HG03575 (cell line): ENCODE results near the gene CD300LF.

ENCODE experiments used
- ATAC-seq: cut with Tn5 transposase; IDR thresholded peaks from one replicate; pipeline ENCODE4 v1.9.1; 2021; ENCODE audit not compliant: unreplicated experiment, insufficient number of reproducible peaks, low FRiP score; ENCODE audit errors: extremely low read depth

CD300LF gene

DNA sequence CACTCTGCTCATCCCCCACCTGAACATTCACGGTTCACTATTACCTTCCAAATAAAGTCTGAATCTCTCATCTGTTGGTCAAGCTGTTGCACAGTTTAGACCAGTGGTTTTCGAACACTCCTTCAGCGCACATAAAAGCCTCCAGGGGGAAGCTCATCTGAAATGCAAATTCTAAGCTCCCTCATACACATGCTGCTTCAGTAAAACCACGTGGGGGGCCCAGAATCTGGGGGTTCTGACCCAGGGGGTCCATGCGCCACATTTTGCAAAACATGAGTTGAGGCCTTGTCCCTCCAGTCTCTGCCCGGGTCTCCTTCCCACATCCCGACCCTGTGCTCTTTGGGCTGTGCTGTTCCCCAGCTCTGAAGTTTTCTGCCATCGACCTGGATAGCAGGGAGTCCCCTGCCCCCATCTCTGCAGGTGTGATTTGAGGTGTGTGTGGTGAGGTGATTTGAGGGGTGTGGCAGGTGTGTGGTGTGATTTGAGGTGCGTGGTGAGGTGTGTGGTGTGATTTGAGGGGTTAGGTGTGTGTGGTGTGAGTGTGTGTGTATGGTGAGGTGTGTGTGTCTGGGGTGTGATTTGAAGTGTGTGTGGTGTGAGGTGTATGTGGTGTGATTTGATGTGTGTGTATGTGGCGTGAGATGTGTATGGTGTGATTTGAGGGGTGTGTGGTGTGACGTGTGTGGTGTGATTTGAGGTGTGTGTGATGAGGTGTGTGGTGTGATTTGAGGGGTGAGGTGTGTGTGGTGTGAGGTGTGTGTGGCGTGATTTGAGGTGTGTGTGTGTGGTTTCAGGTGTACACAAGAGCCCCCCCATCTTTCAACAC is 19.5 kb upstream of the CD300LF start:
- no peak for ATAC-seq

DNA sequence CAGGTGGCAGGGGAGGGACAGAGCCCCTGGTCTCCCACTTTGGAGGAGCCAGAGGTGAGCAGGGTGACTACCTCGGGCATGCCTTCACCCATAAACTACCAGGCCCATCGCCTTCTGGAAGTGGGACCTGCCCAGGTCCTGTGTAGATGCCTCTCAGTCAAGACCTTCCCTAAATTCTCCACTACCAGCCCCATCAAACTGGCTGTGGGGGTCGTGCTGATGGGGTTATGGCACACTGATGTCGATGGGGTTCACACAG is 18.6 kb upstream of the CD300LF start:
- ATAC-seq, result no peak

DNA sequence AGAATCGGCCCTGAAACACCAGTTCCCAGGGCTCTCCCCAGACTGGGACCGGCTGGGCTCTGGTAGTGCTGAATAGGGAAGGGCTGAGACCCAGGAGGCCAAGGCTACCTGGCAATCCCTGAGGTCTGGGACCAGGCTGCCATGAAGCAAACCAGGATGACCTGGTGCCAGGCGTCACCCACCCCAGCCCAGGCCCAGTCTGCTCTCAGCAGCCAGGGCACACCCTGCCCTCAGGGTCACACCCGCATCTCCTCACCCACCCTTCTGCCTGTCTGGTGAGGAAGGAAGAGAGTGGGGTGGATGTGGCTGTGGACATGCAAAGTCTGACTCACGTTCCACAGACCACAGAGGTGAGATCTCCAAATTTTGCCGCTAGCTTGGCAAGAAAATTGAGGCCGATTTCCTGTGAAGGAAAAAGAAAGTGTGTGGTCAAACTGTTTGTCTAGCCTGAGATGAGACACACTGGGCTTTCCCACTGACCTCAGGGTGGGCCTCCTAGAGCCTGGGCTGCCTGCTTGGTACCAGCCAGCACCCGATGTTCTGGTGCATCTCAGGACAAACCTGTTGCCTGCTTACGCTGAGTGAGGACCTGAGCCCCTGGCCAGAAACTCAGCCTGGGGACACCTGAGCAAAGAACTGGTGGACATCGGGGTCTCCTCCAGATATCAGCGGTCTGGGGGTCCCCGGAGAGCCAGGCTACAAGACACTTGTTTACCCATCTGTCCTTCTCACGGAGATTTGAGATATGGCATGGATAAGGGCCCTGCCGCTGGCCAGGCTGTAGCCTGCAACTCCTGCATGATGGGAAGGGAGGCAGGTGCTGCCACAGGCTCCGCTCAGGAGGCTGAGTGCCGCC is 18.0 kb upstream of the CD300LF start:
- no peak for ATAC-seq

DNA sequence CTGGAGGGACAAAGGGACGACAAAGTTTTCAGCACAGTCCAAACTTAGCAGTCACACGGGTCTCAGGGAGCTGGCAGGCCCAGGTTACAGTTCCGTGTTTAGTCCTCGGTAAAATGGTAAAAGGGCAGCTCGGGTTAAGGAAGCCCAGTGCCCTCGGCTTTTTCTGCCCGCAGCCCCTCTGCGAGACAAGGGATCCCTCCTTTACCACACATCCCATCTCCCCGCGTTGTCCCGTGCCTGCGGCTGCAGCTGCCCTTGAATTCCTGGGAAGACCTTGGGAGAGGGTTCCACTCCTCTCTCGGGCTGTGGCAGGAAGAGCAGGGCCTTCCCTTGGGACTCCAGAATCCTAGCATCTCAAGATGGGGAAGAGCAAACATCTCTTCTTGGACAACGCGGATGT is 17.1 kb upstream of the CD300LF start:
- ATAC-seq, result no peak

DNA sequence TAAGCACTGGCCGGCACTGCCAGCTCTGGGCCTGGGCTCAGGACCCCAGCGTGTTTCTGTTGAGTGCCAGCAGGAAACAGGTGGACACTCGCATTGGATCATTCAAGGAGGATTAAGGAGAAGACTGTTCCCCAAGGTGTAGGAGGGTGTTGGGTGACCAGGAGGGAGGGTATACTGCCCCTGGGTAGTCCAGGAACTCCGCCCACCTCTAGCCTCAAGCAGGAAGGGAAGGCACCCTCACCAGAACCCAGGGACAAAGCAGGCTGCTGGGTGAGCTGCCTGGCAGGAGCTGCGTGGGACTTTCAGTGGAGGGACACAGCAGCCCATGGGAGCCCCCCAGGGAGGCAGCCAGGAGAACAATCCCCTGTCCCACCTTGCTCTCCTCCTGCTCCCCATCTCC is 16.6 kb upstream of the CD300LF start:
- no peak for ATAC-seq

DNA sequence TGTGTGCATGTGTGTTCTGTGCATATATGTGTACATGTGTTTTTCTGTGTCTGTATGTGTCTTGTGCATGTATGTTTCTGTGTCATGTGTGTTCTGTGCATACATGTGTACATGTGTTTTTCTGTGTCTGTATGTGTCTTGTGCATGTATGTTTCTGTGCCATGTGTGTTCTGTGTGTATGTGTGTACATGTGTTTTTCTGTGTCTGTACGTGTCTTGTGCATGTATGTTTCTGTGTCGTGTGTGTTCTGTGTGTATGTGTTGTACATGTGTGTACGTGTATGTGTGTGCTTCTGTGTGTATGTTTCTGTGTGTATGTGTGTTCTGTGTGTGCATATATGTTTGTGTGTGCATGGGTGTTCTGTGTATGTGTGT is 16.0 kb upstream of the CD300LF start:
- no peak for ATAC-seq

DNA sequence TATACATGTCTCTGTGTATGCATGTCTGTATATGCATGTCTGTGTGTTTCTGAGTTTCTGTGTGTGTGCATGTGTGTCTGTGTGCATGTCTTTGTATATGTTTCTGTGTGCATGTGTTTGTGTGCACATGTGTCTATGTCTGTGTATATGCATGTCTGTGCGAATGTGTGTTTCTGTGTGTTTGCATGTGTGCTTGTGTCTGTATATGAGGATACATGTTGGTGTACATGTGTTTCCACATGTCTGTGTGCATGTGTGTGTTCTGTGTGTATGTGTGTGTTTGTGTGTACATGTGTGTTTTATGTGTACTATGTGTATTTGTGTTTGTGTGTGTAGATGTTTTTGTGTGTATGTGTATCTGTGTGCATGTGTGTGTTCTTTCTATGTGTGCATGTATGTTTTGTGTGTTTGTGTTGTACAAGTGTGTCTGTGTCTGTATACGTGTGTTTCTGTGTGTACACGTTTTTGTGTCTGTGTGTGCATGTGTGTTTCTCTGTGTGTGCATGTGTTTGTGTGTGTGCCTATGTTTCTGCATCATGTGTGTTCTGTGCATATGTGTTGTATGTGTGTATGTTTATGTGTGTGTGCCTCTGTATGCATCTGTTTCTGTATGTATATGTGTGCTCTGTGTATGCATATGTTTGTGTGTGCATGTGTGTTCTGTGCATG is 15.4 kb upstream of the CD300LF start:
- ATAC-seq, result no peak

DNA sequence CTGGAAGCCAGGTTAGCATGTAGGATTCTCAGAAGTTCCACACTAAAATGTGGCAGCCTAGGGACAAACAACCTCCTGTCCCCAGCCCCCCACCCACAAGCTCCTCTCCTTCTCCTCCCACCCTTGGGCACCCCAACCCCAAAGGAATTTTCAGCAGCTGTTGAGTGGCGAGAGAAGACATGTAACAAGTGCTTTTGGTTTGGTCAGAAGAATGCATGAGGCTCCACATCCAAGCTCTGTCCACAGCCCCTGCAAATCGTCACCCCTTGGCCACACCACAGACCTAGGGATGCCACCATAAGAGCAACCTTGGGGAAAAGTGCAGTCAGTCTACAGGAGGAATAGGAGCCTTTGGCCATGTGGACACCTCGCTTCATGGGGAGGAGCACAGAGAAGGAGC is 12.4 kb upstream of the CD300LF start:
- ATAC-seq, result no peak

DNA sequence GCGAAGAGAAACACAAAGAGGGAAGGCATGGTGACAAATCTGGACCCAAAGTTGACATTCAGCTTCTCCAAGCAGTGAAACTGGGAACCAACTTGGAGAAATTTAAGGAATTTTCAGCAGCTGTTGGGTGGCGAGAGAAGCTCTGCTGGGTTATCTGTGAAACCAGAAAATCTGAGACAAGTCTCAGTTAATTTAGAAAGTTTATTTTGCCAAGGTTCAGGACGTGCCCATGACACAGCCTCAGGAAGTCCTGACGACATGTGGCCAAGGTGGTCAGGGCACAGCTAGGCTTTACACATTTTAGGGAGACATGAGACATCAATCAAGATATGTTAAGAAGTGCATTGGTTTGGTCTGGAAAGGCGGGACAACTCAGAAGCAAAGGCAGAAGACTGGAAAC is 11.2 kb upstream of the CD300LF start:
- no peak for ATAC-seq

DNA sequence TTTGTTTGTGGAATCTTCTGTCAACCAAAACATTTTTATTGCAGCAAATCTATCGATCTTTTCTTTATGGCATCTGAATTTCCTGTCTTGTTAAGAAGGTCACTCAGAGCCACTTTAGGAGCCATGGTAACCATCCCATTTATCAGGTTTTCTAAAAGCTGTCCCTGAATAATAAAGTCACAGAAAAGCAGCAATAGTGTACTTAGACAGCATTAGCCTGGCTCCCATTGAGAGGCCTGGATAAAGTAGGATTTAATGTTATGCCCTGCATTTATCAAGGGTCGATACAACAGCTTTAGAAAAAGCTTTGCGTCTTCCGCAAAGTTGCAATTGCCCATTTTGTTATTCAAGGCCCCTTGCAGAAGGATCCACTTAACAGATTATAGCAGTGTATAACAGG is 10.1 kb upstream of the CD300LF start:
- no peak for ATAC-seq

DNA sequence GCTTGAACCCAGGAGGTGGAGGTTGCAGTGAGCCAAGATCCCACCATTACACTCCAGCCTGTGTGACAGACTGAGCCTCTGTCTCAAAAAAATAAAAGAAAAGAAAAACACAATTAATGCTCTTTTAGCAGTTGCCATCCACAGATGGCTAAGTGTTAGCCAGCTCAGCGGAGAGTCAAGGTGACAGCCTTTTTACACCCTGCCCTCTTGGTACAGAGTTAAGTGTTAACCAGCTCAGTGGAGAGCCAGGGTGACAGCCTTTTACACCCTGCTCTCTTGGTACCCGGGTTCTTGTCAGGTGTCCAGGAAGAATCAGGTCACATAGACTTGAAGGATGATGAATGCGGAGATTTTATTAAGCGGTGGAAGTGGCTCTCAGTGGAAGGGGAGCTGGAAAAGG is 7.8 kb upstream of the CD300LF start:
- ATAC-seq, result no peak

DNA sequence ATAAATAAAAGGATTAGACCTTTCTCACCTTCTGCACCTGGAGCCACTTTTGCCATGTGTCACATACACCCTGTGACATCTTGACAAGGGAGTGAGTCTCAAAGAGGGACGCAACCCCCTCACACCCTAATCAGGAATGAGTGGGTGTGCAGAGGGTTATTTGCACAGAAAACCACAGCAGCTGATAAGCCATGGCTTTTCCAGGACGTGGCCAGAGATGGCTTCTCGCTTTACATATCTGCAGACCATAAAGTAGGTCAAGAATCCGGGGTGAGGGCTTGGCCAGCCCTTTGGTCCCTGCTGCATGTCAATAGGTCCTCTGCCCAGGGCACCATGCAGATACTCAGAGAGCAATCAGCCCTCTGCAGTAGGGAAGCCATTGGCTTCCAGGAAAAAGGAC is 2.4 kb upstream of the CD300LF start:
- no peak for ATAC-seq

DNA sequence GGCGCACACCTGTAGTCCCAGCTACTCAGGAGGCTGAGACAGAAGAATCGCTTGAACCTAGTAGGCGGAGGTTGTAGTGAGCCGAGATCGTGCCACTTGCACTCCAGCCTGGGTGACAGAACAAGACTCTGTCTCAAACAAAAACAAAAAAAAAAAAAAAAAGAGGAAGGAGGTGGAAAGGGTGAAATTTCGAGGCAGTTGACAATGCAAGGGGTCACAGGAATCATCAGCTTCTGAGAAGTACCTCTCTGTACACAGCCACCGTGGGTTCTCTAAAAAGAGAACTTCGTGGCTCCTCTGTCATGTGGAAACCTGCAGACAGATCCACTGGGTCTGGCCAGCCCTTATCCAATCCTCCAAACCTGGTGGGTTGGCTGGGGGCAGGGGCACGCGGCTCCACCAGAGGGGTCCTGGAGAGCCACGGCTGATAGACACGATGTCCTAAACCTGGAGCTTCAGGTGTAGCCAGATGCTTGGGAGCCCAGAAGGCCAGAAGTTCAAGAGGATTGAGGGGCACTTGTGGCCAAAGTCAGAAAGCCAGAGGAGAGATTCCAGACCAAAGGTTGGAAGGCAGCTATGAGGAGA is 540 bp upstream of the CD300LF start:
- ATAC-seq, result no peak

DNA sequence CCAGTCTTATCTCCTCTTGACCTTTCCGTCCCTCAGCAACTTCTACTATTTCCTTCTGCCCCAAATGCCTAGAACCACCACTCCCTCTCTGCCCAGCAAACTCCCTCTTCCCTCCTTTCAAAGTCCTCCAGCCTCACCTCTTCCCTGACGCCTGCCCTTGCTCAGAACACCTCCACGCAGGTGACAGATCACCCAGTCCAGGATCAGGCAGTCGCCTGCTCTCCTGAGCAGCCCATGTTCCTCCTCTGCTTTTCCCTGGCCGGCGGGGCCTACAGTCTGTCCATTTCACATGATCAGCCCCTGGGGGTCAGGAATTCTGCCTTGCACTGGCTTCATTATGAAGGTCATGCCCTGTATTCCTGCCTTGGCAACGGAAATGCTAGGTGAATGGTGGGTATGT is 422 bp downstream of the CD300LF start:
- no peak for ATAC-seq

DNA sequence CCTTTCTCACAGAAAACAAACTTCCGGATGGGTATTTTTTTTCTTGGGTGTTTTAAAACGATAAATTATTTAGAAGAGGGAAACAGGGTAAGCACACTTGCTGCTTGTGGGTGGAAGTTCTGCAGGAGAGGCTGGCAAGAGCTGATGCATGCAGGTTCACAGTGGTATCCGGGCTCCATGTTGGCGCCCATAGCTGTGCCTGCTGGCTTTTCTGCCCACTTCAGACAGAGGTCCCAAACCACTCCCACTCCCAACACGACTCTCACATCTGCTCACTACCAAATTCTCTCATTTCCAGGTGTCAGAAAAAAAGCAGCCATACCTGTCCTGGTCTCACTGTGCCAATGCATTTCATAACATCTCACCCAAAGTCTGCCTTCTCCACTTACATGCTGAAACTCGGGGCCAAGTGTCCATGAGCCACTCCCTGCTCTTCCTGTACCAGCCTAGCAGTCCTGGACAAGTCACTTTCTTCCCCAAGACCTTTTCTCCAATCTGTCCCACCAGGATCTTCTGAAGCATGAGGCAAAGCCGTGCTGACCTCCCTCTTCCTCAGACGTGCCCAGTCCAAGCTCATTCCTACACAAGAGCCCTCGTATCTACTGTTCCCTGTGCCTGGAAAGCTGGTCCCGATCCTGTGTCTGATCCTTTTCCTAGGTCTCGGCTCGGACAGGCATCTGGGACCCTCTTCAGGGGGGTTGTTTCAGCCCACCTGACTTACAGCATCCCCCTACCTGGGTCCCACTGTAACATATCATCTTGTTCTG is 1.5 kb downstream of the CD300LF start:
- ATAC-seq, result no peak

DNA sequence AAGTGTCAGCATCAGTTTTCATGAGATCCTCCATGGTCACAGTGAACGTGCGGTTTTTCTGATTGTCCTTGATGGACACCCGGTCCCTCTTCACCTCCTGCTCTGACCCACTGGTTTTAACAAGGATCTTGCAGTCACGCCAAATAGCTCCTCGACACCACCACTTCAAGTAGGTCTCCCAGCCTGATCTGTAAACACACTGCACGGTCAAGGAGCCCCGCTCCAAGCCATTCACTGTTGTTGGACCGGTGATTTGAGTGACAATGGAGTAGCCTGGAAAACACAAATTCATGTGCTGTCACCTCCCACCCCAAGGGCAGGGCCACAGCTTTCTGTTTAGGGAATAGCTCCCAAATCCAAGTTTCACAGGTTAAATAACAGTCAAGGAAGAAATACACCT is 8.2 kb downstream of the CD300LF start:
- ATAC-seq, result no peak

DNA sequence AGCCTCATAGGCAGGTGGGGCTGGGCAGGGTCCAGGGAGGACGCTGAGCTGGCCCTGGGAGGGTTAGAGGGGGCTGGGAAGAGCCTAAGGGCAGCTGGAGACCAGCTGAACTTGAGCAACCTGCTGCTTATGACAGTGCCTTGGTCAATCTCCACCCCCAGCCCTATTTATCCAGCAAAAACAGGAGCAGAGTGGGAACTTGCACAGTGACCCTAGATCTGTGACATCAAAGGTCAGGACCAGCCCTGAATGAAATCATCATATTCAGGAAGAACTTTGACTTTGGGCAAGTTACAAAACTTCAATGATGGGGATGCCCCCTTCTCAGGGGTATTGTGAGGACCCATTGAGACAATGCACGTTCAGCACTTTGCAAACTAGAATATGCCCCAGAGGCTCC is 9.4 kb downstream of the CD300LF start:
- ATAC-seq, result no peak

DNA sequence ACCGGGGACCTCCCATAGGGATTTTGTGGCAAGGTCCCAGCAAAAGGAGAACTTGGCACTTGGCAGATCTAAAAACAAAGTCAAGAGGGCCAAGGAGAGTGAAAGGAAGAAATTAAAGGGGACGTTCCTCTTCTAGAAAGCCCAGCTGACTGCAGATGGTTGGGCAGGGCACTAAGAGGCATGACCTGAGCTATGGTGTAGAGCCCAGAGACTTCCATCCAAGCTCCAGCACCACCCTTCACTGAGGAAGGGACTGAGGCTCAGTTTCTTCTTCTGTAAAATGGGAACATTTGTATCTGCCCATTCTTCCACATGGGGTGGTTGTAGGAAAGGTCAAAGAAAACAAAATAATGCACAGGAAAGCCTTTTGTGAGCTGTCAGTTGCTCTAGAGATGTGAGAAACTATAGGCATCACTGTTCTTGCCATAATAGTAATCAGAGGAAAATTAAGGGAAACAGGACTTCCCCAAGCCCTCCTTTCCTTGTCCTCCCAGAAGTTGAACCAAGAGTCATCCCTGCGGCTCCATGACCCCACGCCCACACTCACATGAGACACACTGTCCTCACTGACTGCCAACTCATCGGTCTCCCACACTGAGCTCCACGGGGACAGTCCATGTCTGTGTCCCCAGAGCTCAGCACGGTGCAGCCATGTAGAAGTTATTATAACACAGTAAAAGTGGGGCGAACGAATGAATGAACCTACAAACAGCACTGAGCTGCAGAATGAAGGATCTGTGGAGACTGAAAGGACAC is 10.4 kb downstream of the CD300LF start:
- ATAC-seq, result no peak
